HG02610 (cell line): ENCODE measurements around the gene RPTOR.

Experiments
- ATAC-seq: cut with Tn5 transposase; IDR thresholded peaks from one replicate; pipeline ENCODE4 v1.9.1; 2021; ENCODE audit warnings: mild to moderate bottlenecking, moderate library complexity; ENCODE audit not compliant: unreplicated experiment

The RPTOR gene

DNA sequence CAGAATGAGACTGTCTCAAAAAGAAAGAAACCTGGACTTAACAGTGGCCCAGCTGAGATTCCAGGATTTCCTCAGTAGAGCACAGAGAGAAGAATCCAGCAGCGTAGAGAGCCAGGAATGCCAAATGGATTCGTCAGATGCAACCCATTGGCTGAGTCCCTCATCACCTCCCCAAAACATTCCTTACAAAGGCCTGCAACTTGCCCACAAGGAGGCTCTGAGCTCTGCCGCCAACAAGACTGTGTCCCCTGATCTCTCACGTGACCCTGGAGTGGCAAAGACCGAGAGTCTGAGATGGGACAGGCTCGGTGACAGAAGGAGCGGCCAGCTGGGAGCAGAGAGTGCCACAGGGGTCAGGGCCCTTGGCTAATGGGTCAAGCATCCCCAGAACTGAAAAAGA lies 440.1 kb downstream of the RPTOR start:
- no peak for ATAC-seq

DNA sequence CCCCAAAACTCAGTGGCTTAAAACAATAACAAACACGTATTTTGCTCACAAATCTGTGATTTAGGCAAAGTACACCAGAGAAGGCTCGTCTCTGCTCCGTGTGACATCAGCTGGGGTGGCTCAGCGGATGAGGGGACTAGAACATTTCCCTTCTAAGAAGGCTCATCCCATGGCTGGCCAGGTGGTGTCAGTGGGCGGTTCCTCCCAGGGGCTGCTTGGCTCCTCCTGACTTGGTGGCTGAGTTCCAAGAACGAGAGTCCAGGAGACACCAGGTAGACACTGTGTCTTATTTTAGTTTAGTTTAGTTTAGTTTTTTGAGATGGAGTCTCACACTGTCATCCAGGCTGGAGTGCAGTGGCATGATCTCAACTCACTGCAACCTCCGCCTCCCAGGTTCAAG lies 441.4 kb downstream of the RPTOR start:
- no peak for ATAC-seq

DNA sequence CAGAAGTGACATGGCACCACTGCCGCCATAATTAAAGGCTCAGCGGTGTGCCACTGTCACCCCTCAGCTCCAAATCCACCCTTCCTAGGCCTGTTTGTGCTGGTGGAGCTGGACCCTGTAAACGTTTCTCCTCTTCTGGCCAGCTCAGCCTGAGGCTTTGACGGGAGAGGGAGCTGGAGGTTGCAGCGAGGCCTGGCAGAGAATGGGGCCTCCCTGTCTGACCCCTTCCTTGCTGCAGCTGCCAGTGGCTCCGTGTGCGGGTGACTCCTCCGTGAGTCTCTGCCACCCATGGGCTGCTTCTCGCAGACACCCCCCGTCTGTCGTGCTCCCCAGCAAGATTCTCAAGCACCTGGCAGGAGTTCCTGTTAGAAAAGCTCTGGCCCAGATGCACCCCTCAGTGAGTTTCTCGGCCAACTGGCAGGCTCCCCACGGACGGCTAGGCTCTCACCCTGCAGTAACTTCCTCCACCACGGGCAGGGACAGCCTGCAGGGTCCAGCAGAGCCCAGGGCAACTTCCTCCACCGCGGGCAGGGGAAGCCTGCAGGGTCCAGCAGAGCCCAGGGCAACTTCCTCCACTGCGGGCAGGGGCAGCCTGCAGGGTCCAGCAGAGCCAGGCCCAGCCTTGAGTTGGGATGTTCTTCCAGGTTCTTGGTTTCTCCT lies 442.3 kb downstream of the RPTOR start:
- no peak for ATAC-seq

DNA sequence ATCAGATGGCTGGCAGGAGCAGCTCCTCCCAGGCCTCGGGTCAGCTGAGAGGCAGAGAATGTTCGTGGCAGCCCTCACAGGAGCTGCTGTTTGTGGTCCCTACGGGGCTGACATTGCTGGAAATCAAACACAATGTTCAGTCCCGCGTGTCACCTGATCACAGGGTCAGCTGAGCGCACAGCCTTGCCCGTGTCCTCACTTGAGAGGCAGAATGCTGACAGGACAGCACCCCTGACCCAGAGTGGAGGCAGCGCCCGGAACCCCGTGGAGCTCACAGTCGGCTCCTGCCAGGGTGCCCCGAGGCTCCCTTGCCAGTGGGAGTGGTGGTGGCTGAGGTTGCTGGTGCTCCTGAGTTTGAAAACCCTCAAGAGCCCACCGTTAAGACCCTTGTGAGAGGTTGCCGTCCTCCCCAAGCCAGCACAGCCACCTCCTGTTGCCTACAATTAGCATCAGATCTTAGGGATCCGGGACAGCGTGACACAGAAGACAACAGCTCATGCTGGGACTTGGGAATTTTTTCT lies 443.4 kb downstream of the RPTOR start:
- no peak for ATAC-seq

DNA sequence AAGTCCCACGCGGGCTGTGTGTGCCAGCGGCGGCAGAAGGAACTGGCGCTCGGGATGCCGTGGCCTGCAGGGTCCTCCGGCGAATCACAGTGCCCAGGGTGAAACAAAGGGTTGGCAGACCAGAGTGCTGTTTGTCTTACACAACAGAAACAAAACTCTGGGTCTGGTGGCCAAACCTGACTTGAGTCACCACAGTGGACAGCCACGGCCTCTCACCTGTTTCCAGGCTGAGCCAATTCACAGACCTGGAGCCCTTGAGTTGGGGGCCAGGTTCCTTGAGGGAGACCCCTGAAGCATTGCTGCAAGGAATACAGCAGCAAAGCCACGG lies 444.9 kb downstream of the RPTOR start:
- no peak for ATAC-seq

DNA sequence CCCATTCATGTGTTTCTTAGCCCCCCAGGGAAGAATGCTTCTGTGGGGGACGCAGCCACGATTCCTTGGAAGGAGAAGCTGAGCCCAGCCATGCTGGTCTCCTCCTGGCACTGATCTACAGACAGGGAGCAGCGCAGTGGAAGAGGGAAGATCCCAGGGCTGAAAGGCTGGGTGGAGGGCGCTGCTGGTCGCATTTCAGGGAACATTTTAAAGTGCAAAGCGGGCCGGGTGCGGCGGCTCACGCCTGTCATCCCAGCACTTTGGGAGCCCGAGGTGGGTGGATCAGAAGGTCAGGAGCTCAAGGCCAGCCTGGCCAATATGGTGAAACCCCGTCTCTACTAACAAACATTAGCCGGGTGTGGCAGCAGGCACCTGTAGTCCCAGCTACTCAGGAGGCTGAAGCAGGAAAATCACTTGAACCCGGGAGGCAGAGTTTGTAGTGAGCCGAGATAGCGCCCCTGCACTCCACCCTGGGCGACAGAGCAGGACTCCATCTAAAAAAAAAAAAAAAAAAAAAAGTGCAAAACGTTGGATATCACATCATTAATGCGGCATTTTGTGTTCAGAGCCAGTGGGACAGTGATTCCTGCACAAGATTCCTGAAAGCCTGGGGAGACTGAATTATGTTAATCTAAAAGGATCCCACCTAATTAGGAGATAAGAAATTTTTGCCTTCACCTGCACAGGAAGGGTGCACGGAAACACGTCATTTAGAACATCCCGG lies 446.4 kb downstream of the RPTOR start:
- ATAC-seq, result no peak

DNA sequence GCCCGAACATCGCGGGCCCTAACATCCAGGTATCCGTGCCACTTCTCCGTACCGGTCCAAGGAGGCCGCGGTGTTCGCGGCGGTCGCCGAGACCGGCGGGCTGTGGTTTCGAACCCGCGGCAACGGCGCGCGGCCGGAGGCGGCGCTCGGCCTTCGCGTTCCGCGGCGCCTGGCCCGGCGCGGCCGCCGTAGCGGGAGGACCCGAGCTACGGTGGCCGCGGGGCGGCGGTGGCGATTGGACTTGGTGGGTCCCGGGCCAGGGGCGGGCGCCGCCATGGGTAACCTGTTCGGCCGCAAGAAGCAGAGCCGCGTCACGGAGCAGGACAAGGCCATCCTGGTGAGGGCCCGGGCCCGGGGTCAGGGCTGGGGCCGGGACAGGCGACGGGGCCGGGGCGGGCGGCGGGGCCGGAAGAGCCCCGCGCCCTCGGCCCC lies 447.0 kb downstream of the RPTOR start, which contains the start of gene CHMP6:
Gene CHMP6, plus strand, starts transcription at position 197 of the 432 bp plus-strand sequence. Its CDS starts 78 bp downstream, at position 275.
- no peak for ATAC-seq

DNA sequence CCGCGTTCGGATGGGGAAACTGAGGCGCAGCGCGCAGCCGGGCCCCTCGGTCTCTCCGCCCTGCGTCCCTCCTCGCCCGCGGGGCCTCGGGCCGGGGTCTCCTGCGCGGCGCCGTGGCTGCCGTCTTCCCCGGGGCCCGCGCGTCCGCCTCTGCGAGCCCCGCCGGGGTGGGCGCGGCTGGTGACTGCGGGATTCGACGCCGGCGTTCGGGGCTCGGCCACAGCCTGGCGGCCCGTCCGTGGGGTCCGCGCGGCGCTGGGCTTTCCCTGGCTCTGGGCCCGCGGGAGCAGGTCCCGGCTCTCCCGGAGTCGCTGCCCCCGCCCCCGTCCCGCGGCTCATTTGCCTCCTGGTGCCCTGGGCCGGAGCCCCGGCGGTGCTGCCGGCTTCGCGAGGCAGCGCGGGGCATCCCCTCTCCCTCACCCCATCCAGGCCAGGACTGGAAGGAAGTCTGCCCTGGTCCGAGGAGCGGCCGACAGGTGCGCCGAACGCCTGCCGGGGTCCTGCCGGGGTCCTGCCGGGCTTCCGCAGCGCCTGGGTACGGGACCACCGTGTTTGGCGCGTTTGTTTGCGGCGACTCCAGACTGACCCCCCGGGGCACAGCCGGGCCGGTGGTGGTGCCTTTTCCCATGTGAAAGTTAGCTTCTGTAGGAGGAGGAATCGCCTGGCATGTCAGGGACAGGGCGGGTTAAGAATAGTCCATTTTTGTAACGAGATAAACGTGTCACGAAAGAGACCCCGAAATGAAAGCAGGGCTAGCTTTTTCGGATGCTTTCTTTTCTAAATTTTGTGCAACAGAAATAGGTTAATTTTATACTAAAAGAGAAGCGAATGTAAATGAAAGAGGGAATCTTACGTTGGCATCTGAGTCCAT lies 447.7 kb downstream of the RPTOR start:
- no peak for ATAC-seq

DNA sequence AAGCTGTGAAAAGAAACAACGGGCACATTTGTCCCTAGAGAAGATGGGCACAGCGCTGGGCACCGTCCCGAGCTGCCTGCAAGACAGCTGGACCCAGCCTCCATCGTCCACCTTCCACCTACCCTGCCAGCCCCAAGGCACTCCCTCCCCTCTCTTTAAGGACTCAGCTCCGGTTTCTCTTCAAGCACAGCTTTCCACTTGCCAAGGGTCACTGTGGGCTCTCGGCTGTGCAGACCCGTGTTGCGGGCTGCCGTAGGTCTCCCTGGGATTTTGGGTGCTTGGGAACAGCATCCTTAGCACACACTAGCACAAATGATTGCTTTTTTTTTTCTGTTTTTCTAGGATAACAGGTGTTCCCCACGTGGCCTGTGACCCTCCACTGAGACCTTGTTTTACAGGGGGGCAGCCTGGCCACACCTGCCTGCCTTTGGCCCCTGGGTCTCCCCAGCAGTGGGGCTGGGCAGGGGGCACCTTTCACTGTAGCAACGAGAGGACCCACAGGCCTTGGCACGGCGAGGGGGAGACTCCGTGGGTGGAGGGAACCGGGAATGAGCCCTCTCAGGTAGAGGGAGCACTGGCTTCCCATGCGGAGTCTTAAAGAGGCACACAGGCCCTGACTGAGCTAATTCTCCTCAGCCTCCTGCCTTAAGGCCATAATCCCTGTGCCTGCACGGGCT lies 448.4 kb downstream of the RPTOR start:
- ATAC-seq, result no peak

DNA sequence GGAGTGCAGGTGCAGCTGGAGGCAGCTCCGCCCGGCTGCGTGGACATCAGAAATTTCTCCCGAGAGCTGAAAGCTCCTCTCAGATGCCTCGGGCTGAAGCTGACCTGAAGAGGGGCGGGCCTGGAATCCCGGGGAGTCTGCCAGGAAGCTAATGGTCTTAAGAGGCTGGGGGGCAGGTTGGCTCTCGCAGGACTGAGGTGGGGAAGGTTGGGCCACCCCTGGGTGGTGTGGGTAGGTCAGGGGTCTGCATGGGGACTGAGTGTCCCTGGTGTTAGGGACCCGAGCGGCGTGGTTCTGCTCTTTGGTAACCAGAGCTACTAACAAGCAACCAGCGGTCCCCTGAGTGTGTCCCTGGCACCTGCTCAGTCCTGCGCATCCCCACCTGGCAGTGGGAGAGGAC lies 450.5 kb downstream of the RPTOR start:
- no peak for ATAC-seq

DNA sequence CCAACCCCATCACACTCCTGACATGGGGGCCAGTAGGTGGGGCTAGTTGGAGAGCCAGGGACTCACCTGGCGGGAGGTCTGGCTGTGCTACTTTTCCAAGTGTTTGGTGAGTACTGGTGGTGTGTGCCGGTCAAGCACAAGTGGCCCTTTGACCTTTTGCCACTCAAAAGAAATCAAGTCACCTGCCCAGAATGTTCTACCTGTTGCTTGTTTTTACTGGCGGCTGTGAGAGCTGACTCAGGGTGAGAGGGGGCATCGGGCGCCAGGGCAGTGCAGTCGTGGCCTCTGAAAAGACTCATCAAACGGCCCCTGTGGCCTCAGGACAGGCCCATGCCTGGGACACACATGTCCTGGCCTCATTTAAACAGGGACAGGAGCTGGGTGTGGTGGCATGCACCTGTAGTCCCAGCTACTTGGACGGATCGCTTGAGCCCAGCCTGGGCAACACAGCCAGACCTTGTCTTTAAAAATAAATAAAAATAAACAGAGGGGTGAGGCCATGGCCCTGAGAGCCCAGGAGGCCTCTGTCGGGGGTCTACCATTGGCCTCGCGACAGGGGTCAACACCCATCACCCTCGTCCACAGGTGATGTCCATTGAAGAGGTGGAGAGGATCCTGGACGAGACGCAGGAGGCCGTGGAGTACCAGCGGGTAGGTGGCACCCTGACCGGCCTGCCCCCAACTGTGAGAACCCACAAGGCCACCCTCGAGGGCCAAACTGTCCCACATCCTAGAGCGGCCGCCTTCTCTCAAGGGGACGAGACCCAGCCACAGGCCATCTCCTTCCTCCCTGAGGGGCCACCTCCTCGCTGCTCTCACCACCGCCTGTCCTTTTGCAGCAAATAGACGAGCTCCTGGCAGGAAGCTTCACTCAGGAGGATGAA lies 452.0 kb downstream of the RPTOR start:
- ATAC-seq, result no peak

DNA sequence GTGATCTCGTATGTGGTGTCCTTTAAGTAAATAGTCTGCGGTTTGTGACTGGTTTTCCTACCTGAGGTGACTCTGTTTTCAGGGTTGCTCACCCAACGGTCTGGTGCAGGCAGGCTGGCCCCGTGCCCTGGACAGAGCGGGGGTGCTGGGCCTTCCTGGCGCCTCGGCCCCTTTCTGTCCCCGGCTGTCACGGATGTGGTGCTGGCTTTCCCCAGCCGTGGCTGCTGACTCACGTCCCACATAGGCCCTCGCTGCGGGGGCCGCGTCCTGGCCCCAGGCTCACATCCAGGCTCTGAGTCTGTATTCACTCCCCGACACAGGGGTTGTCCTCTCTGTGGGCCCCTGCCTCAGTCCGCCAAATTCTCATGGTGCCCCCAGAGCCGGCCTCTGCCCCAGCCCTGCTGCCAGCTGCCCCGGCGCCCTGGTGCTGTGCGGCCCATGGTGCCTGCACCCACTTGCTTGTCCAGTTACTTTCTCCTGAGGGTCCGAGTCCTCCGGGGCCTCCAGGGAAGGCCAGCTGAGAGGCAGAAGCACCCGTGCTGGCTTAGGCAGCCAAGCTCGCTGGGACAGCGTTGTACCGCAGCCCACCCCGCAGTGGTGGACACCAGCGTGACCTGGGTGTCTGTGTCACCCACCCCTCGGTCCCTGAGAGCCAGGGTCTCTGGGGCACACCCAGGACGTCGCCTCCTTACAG lies 452.9 kb downstream of the RPTOR start:
- ATAC-seq, result no peak

DNA sequence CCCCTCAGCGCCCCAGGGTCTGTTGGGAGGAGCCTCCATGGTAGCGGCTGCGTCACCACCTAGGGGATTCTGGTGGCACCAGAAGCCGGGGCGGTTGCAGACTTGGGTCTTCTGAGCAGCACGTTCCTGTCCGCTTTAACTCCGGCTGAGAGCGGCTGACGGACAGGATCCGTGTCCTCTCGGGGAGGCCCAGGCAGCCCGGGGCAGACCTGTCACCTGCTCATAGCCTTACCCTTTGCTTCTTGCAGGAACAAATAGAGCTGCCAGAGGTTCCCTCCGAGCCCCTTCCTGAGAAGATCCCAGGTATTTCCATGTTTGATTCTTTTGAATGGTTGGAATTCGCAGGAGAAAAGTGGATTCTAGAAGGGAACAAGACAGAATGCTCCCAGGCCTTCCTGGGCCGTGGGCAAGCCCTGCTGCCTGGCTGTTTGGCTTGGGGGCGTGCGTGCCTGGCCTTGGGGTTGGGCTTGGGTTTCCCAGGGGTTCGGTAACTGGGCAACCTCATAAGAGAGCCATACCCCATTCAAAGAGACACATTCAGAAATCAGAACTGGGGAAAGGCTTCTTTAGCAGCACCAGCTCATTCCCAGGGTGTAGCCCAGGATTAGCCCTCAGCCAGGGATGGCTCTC lies 453.6 kb downstream of the RPTOR start:
- no peak for ATAC-seq

DNA sequence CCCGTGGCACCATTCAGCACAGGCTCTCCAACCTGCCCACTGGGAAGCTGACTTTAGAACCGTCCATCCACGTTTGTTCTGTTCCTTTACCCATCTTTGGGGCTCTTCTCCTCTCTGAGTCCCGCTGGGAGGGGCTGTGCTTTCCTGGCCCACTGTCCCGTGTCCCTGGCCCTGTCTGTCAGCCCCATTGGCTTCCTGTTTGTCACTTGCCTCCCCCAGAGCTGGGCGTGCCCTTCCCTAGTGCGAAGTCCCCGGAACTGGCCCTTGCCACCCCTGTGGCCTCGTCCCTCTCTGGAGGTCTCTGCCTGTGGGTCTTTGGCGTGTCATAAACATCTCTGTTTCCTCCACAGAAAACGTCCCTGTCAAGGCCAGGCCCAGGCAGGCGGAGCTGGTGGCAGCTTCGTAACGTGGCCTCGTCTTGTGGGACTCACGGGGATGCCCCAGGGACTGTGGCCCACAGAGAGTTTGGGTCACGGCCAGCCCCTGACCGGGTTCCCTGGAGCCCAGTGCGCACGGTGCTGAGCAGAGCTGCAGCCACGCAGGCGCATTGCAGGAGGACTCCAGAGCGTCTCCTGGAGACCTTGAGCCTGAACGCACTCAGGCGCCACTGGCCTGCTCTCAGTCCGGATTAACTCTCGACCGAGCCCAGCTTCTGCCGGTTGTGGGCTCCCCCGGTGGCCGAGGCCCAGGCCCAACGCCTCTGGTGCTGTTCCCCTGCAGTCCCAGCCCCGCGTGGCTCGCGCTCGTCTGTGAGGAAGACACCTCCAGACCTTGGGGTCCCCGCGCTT lies 454.3 kb downstream of the RPTOR start:
- ATAC-seq, result no peak

DNA sequence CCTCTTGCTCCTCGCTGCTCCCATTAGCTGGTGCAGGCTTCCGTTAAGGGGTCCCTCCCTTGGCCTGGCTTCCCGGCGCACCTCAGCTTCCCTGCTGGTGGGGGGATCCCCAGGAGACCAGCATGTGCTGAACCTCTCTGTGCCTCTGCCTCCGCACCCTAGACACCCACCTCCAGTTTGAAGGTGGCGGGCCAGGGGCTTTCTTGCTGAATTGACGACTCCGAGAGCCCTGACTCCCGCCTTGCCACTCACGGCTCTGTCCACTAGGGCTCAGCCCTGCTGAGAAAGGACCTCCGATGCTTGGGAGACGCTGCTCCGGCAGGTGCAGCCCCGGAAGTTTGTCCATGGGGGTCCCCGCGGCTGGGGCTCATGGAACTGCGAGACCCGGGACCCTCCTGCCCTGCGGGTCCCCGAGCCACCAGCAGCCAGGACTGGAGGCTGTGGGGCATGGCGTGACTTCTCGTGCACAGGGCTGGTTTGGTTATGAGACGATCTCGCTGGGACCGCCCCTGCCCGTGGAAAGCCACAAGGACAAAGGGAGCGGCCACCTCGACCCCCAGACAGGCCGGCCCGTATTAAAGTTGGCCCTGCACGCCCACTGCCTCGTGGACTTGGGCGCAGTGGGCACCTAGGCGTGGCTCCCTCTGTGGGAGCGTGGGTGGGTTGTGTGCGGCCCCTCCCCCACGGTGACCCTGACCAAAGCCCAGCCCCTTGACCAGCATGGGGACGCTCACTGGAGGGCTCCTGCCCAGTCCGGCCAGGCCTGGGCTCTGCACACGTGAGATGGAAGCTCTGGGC lies 455.1 kb downstream of the RPTOR start:
- no peak for ATAC-seq

DNA sequence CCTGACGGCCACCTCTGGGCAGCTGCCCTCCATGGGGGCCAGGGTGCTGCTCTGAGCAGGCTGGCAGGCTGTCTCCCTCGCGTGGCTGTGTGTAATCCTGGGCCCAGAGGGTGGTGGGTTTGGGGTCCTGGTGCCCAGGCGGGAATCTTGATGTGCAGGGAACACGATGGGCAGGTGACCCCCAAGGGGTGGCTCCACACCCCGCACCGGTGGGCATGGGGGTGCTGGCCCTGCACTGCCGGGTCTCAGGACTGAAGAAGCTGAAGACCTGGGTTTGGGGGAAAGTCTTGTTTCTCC lies 455.6 kb downstream of the RPTOR start:
- ATAC-seq, result no peak

DNA sequence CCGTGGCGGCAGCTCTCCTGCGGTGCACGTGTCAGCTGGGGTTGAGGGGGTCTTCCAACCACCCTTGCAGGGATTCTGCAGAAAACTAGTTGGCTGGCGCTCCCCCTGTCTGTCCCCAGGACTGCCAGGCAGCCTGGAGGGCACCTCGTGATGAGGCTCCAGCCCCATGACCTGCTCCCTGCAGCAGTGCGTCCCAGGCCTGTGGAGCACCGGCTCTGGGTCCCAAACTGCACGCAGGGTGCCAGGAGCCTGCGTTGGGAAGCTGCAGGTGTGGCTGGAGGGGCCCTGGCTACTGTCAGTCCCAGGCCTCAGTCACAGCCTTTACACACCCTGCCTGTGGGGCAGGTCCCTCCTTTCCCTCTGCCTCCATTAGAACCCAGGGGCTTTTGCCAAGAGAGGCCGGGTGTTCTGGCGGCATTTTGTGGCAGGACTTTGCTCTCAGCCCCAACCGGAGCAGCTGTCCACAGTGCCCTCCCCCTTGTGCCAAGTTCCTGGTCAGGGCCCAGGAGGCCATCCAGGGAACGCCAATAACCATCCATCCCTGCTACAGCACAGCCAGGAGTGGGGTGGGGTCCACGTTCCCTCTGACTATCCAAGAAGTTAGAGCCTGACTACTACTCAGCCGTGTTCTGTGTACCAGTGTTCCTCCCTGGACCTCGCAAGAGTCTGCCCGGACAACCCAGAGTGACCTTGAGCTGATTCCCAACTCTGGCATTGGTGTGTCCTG lies 456.2 kb downstream of the RPTOR start:
- no peak for ATAC-seq
